CD8-positive, alpha-beta memory T cell (primary cell): ENCODE measurements around the gene PALLD. TPM values are rescaled to one million over a fixed set of nuclear protein-coding genes. Genes with fewer than 3 reads are reported as not detected.

ENCODE experiments used
- CTCF ChIA-PET: fragments of 350-600 bp; sonication (Branson Sonifier 250); formaldehyde crosslinking; loops from one replicate; lab custom pipeline; 2021; ENCODE audit warnings: antibody characterized with exemption; lab: Charles Lee
- POLR2A ChIA-PET: fragments of 350-600 bp; sonication (Branson Sonifier 250); formaldehyde crosslinking; loops from one replicate; lab custom pipeline; 2021; ENCODE audit warnings: antibody characterized with exemption; lab: Charles Lee
- DNase-seq, 5 donors: peaks; one replicate each; pipeline versions ENCODE4 v3.0.0 to v3.0.0-alpha.2; 2020 to 2022; ENCODE audit warnings: mixed read lengths in 1 of 5
- H3K27ac ChIP-seq: one replicate; pipeline ENCODE4 v1.7.0; 2013; ENCODE audit warnings: low read depth, mild to moderate bottlenecking, low read length, moderate library complexity
- H3K27me3 ChIP-seq: 2 replicates; pipeline ENCODE4 v1.7.0; 2013; ENCODE audit warnings: low read length, mild to moderate bottlenecking; ENCODE audit not compliant: insufficient read depth, poor library complexity, severe bottlenecking
- H3K36me3 ChIP-seq: 2 replicates; pipeline ENCODE4 v1.7.0; 2013; ENCODE audit warnings: mild to moderate bottlenecking, low read length, moderate library complexity; ENCODE audit not compliant: insufficient read depth
- H3K4me1 ChIP-seq: 2 replicates; pipeline ENCODE4 v1.7.0; 2013; ENCODE audit warnings: mild to moderate bottlenecking, low read length, moderate library complexity; ENCODE audit not compliant: insufficient read depth
- H3K4me3 ChIP-seq: 2 replicates; pipeline ENCODE4 v1.7.0; 2013; ENCODE audit warnings: mild to moderate bottlenecking, low read length
- H3K9me3 ChIP-seq: 2 replicates; pipeline ENCODE4 v1.7.0; 2013; ENCODE audit warnings: mild to moderate bottlenecking, low read length
- H3K27ac Mint-ChIP-seq, 8 donors: one replicate each; pipeline ENCODE4 v1.8.0; 2020 to 2021; ENCODE audit warnings: mixed read lengths in 8 of 8, mild to moderate bottlenecking in 6 of 8, inconsistent platforms in 3 of 8, moderate library complexity in 3 of 8
- H3K27me3 Mint-ChIP-seq, 2 donors: one replicate each; pipeline ENCODE4 v1.8.0; 2020 to 2021; ENCODE audit warnings: mixed read lengths in 2 of 2, mild to moderate bottlenecking in 1 of 2, moderate library complexity in 1 of 2
- H3K36me3 Mint-ChIP-seq, 3 donors: one replicate each; pipeline ENCODE4 v1.8.0; 2020 to 2021; ENCODE audit warnings: mixed read lengths in 3 of 3, inconsistent platforms in 1 of 3, mild to moderate bottlenecking in 1 of 3
- H3K4me1 Mint-ChIP-seq, 3 donors: one replicate each; pipeline ENCODE4 v1.8.0; 2020 to 2021; ENCODE audit warnings: mixed read lengths in 3 of 3, inconsistent platforms in 1 of 3, mild to moderate bottlenecking in 1 of 3
- H3K4me3 Mint-ChIP-seq, 7 donors: one replicate each; pipeline ENCODE4 v1.8.0; 2020 to 2021; ENCODE audit warnings: mixed read lengths in 7 of 7, mild to moderate bottlenecking in 6 of 7, moderate library complexity in 4 of 7, inconsistent platforms in 2 of 7
- H3K9me3 Mint-ChIP-seq, 5 donors: one replicate each; pipeline ENCODE4 v1.8.0; 2020 to 2022; ENCODE audit warnings: mixed read lengths in 5 of 5, mild to moderate bottlenecking in 3 of 5, moderate library complexity in 2 of 5, inconsistent platforms in 1 of 5
- polyA plus RNA-seq: library from polyadenylated mRNA; unstranded; fragments of 300-500 nt; fragmentation: Illumina TruSeq; gene quantifications from one replicate; pipeline ENCODE4 v1.2.3, GENCODE V29; 2021
- total RNA-seq, 2 experiments: library from RNA; stranded (reverse); gene quantifications; one replicate each; pipeline ENCODE4 v1.2.3, GENCODE V29; 2021

Gene PALLD
- total and polyA plus RNA-seq, 3 experiments from 2014 or later = 0.35 to 0.97 (median 0.47) TPM

GRCh38 chr4:168751263-168752225 is 254.7 kb downstream of the PALLD start:
- Histone ChIP-seq H3K4me1 (no peaks in the 10 kb centered on the region), H3K27ac (no peak overlapping the region), H3K4me3 (no peak overlapping the region), H3K27me3 (no peaks in the 10 kb centered on the region), H3K9me3 (no peaks in the 10 kb centered on the region), H3K36me3 (no peaks in the 10 kb centered on the region)
- CTCF ChIA-PET = interaction anchor here (1.3 kb wide), 1 partner anchor 8 kb away, joined by 3 read pairs; no protein-coding TSS in a partner anchor
- H3K9me3 Mint-ChIP-seq = peaks cover 0 to 2% (median 0%) of the 10 kb centered on the region in 5 donors
- no peaks in the 10 kb centered on the region for H3K4me1 Mint-ChIP-seq
- H3K27me3 Mint-ChIP-seq = peaks cover 6 to 19% of the 10 kb centered on the region in 2 donors
- DNase-seq = no peak
- no peak overlapping the region for H3K27ac Mint-ChIP-seq
- H3K4me3 Mint-ChIP-seq = no peak overlapping the region
- POLR2A ChIA-PET = no interaction called here
- H3K36me3 Mint-ChIP-seq = no peaks in the 10 kb centered on the region

DNA sequence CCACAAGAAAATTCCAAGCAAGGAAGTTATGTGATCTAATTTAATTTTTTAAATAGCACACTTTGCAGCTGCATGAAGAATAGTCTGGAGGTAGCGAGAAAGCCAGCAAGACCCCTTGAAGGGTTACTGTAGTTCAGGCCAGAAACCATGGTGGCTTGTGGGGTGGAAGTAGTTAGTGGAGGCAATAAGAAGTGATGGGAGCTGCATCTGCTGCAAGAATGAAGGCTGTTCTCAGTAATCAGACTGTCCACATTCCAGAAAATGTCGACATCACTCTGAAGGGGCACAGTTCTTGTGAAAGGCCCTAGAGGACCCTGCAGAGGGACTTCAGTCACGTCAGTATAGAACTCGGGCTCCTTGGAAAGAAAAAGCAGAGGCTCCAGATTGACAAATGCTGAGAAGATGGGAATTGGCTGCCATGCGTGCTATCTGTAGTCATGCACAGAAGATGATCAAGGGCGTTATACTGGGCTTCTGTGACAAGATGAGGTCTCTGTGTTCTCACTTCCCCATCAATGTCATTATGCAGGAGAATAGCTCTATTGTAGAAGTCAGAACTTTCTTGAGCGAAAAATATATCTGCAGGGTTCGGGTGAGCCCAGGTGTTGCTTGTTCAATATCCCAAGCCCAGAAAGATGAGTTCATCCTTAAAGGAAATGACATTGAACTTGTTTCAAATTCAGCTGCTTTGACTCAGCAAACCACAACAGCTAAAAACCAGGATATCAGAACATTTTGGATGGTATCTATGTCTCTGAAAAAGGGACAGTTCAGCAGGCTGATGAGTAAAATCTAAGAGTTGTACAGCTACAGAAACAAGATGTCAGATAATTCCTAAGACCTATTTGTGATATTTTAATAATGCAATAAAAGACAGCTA is 259.0 kb downstream of the PALLD start:
- no peak overlapping the region for H3K4me3 Mint-ChIP-seq
- peaks cover 2 to 14% of the 10 kb centered on the region in 2 donors for H3K27me3 Mint-ChIP-seq
- Histone ChIP-seq H3K4me1 (no peaks in the 10 kb centered on the region), H3K4me3 (no peak overlapping the region), H3K27me3 (no peaks in the 10 kb centered on the region), H3K9me3 (no peaks in the 10 kb centered on the region), H3K27ac (no peak overlapping the region), H3K36me3 (no peaks in the 10 kb centered on the region)
- no peak overlapping the region for H3K27ac Mint-ChIP-seq
- ChIA-PET CTCF (no interaction called here), POLR2A (no interaction called here)
- DNase-seq = no peak
- no peaks in the 10 kb centered on the region for H3K36me3 Mint-ChIP-seq
- peaks cover 0 to 3% (median 0%) of the 10 kb centered on the region in 3 donors for H3K4me1 Mint-ChIP-seq
- peaks cover 0 to 2% (median 0%) of the 10 kb centered on the region in 5 donors for H3K9me3 Mint-ChIP-seq

- CTCF ChIA-PET = no interaction called here
- POLR2A ChIA-PET = no interaction called here
Observed at GRCh38 chr4:168757500-168757899, 260.6 kb downstream of the PALLD start.

GRCh38 chr4:168758351-168758876 is 261.6 kb downstream of the PALLD start:
- CTCF ChIA-PET = no interaction called here
- peaks cover 7 to 9% of the 10 kb centered on the region in 2 donors for H3K27me3 Mint-ChIP-seq
- no peaks in the 10 kb centered on the region for H3K36me3 ChIP-seq

More at GRCh38 chr4:168757500-168757899, 260.6 kb downstream of the PALLD start:
- H3K27me3 ChIP-seq = no peaks in the 10 kb centered on the region
- DNase-seq = no peak
- Mint-ChIP-seq H3K27ac (no peak overlapping the region), H3K4me3 (no peak overlapping the region), H3K36me3 (no peaks in the 10 kb centered on the region), H3K4me1 (peaks cover 0 to 3% (median 0%) of the 10 kb centered on the region in 3 donors), H3K27me3 (peaks cover 3 to 10% of the 10 kb centered on the region in 2 donors), H3K9me3 (peaks cover 0 to 2% (median 0%) of the 10 kb centered on the region in 5 donors)
- no peaks in the 10 kb centered on the region for H3K9me3 ChIP-seq
- H3K4me3 ChIP-seq = no peak overlapping the region
- H3K4me1 ChIP-seq = no peaks in the 10 kb centered on the region
- H3K36me3 ChIP-seq = no peaks in the 10 kb centered on the region
- no peak overlapping the region for H3K27ac ChIP-seq

DNA sequence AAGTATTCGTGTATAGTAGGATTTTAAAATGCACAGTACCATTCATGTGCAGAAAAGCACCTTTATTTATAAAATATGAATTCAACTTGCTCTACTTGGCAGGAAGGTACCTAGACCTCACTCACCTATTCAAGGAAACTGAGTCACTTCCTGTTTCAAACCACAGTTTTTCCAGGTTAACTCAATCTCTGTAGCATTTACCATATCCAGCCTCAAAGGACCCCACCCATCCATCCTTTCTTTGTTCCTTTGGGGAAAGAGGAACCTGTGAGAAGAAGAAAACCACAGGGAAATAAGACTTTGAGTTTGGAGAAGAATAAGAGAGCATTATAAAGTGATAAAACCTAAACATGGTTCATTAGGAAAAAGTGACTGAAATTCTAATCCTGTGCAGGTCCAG is 262.5 kb downstream of the PALLD start:
- H3K9me3 Mint-ChIP-seq = peaks cover 0 to 2% (median 0%) of the 10 kb centered on the region in 5 donors
- Histone ChIP-seq H3K4me1 (no peaks in the 10 kb centered on the region), H3K27ac (no peak overlapping the region), H3K4me3 (no peak overlapping the region), H3K9me3 (no peaks in the 10 kb centered on the region), H3K27me3 (no peaks in the 10 kb centered on the region), H3K36me3 (no peaks in the 10 kb centered on the region)
- POLR2A ChIA-PET = no interaction called here
- DNase-seq = no peak
- H3K27me3 Mint-ChIP-seq = peaks cover 4 to 7% of the 10 kb centered on the region in 2 donors
- H3K27ac Mint-ChIP-seq = no peak overlapping the region
- peaks cover 0 to 3% (median 0%) of the 10 kb centered on the region in 3 donors for H3K4me1 Mint-ChIP-seq
- H3K36me3 Mint-ChIP-seq = no peaks in the 10 kb centered on the region
- CTCF ChIA-PET = no interaction called here
- H3K4me3 Mint-ChIP-seq = no peak overlapping the region

More at GRCh38 chr4:168758351-168758876, 261.6 kb downstream of the PALLD start:
- DNase-seq = no peak
- H3K4me1 ChIP-seq = no peaks in the 10 kb centered on the region
- Mint-ChIP-seq H3K9me3 (peaks cover 0 to 2% (median 0%) of the 10 kb centered on the region in 5 donors), H3K4me3 (no peak overlapping the region), H3K36me3 (no peaks in the 10 kb centered on the region), H3K27ac (no peak overlapping the region), H3K4me1 (peaks cover 0 to 3% (median 0%) of the 10 kb centered on the region in 3 donors)
- no peaks in the 10 kb centered on the region for H3K9me3 ChIP-seq
- no peaks in the 10 kb centered on the region for H3K27me3 ChIP-seq
- H3K4me3 ChIP-seq = no peak overlapping the region
- POLR2A ChIA-PET = no interaction called here
- H3K27ac ChIP-seq = no peak overlapping the region

DNA sequence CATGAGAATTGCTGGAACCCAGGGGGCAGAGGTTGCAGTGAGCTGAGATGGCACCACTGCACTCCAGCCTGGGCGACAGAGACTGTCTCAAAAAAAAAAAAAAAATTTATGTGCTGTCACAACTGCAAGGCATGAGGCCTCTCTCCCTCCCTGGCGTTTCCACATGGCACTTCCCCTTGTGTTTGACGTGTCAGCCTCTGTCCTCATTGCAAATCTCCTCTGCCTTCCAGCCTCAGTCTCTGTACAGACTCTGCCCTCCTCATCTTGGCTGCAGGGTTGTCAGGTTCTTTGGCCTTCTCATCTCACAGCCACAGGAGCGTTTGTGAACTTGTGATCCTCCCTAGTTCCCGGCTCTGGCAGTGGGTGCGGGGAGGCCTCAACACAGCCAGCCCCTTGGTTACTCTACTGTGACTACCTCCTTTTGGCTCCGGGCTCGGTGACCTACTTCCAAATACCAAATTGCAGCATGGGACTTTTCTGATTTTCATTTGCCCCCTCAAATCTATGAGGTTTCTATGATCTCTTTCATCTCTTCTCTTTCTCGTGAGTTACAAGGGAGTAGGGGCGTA is 263.2 kb downstream of the PALLD start:
- no peak overlapping the region for H3K4me3 Mint-ChIP-seq
- H3K4me3 ChIP-seq = no peak overlapping the region
- no peaks in the 10 kb centered on the region for H3K9me3 ChIP-seq
- H3K4me1 Mint-ChIP-seq = peaks cover 0 to 3% (median 0%) of the 10 kb centered on the region in 3 donors
- ChIA-PET CTCF (no interaction called here), POLR2A (no interaction called here)
- peaks cover 0 to 2% (median 0%) of the 10 kb centered on the region in 5 donors for H3K9me3 Mint-ChIP-seq
- H3K27me3 ChIP-seq = no peaks in the 10 kb centered on the region
- H3K27ac ChIP-seq = no peak overlapping the region
- H3K36me3 ChIP-seq = no peaks in the 10 kb centered on the region
- no peak overlapping the region for H3K27ac Mint-ChIP-seq
- H3K36me3 Mint-ChIP-seq = no peaks in the 10 kb centered on the region
- no peaks in the 10 kb centered on the region for H3K4me1 ChIP-seq
- H3K27me3 Mint-ChIP-seq = peaks cover 0 to 8% of the 10 kb centered on the region in 2 donors
- DNase-seq = no peak

DNA sequence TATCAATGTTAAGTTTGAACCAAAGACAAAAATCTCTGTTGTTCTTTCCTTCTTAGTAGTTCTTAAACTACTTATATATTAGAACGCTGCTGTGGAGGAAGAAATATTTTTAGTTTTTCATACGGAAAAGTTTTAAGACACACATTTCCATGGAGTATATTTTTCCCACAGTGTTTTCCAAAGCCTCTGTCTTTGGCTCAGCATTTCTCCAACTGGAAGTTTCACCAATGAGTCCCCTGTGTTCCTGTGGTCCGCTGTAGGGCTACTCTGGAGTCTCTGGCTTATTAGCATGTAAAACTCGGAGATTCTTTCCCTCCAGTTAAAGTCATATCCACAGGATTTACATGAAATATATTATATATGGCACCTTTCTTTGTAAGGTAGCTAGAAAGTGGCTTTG is 264.2 kb downstream of the PALLD start:
- Mint-ChIP-seq H3K4me1 (peaks cover 0 to 3% (median 0%) of the 10 kb centered on the region in 3 donors), H3K9me3 (peaks cover 0 to 2% (median 0%) of the 10 kb centered on the region in 5 donors), H3K36me3 (no peaks in the 10 kb centered on the region), H3K27ac (no peak overlapping the region), H3K4me3 (no peak overlapping the region), H3K27me3 (peaks cover 0 to 10% of the 10 kb centered on the region in 2 donors)
- H3K27ac ChIP-seq = no peak overlapping the region
- ChIA-PET POLR2A (no interaction called here), CTCF (no interaction called here)
- no peak overlapping the region for H3K4me3 ChIP-seq
- no peaks in the 10 kb centered on the region for H3K9me3 ChIP-seq
- H3K27me3 ChIP-seq = no peaks in the 10 kb centered on the region
- H3K4me1 ChIP-seq = no peaks in the 10 kb centered on the region
- DNase-seq = no peak
- no peaks in the 10 kb centered on the region for H3K36me3 ChIP-seq
